SK-N-SH (cell line): ENCODE data around the gene NTRK3. TPM values are rescaled to one million over a fixed set of nuclear protein-coding genes. Genes with fewer than 3 reads are reported as not detected.

ENCODE experiments used
- CTCF ChIA-PET: fragments of 300-600, 350-600 bp; formaldehyde crosslinking; extraction: SDS; loops from one replicate; lab custom pipeline; 2021; lab: Yijun Ruan, JAX
- POLR2A ChIA-PET: fragments of 350-600 bp; sonication (Branson Sonifier 250); formaldehyde crosslinking; extraction: SDS; loops from one replicate; lab custom pipeline; 2020; ENCODE audit warnings: antibody characterized with exemption, inconsistent platforms; lab: Yijun Ruan, JAX
- DNase-seq: peaks from one replicate; pipeline ENCODE4 v3.0.0; 2012
- H2AFZ ChIP-seq: fragments of 200-600 bp; sonication (generic); 2 replicates; pipeline ENCODE4 v1.8.1; 2016; ENCODE audit warnings: antibody characterized with exemption, mild to moderate bottlenecking, low read depth
- H3F3A ChIP-seq: fragments of 200-600 bp; sonication (generic); replicated peaks from 2 replicates; pipeline ENCODE3; 2016; ENCODE audit warnings: antibody characterized with exemption, mild to moderate bottlenecking; ENCODE audit not compliant: insufficient read depth
- H3K27ac ChIP-seq, 2 experiments: fragments of 200-500 bp in 1 of 2; fragments of 200-600 bp in 1 of 2; sonication (Bioruptor generic) in 1 of 2; sonication (generic), shearing (Covaris generic) in 1 of 2; 2 replicates each; pipeline versions ENCODE4 v1.5.1 to v1.6.1; 2014 to 2016; ENCODE audit warnings: low read depth in 2 of 2, inconsistent platforms in 1 of 2, low read length in 1 of 2, mild to moderate bottlenecking in 1 of 2, mixed read lengths in 1 of 2
- H3K27me3 ChIP-seq: fragments of 200-600 bp; sonication (generic), shearing (Covaris generic); 2 replicates; pipeline ENCODE4 v1.6.1; 2016; ENCODE audit warnings: mixed run types; ENCODE audit not compliant: insufficient read depth
- H3K36me3 ChIP-seq, 2 experiments: fragments of 200-500 bp in 1 of 2; fragments of 200-600 bp in 1 of 2; sonication (Bioruptor generic) in 1 of 2; sonication (generic) in 1 of 2; replicated peaks in 1 of 2; 2 replicates each; pipeline versions ENCODE3 to v1.5.1; 2014 to 2016; ENCODE audit warnings: low read length in 1 of 2, mild to moderate bottlenecking in 1 of 2; ENCODE audit not compliant: insufficient read depth in 2 of 2, control insufficient read depth in 1 of 2
- H3K4me1 ChIP-seq, 2 experiments: fragments of 200-500 bp in 1 of 2; fragments of 200-600 bp in 1 of 2; sonication (Bioruptor generic) in 1 of 2; sonication (generic), shearing (Covaris generic) in 1 of 2; 2 replicates each; pipeline versions ENCODE4 v1.5.1 to v1.6.1; 2014 to 2016; ENCODE audit warnings: low read depth in 1 of 2, low read length in 1 of 2, mixed run types in 1 of 2; ENCODE audit not compliant: insufficient read depth in 2 of 2, control insufficient read depth in 1 of 2
- H3K4me2 ChIP-seq: fragments of 200-600 bp; sonication (generic), shearing (Covaris generic); 2 replicates; pipeline ENCODE4 v1.6.1; 2017; ENCODE audit warnings: mixed run types
- H3K4me3 ChIP-seq, 2 experiments: fragments of 200-500 bp in 1 of 2; fragments of 200-600 bp in 1 of 2; sonication (Bioruptor generic) in 1 of 2; sonication (generic), shearing (Covaris generic) in 1 of 2; 2 replicates each; pipeline versions ENCODE4 v1.5.1 to v1.8.1; 2014 to 2016; ENCODE audit warnings: low read depth in 2 of 2, inconsistent platforms in 1 of 2, low read length in 1 of 2, mild to moderate bottlenecking in 1 of 2, mixed read lengths in 1 of 2, moderate library complexity in 1 of 2
- H3K79me2 ChIP-seq: fragments of 200-600 bp; sonication (generic); 2 replicates; pipeline ENCODE4 v1.8.1; 2017; ENCODE audit warnings: mild to moderate bottlenecking; ENCODE audit not compliant: insufficient read depth
- H3K9ac ChIP-seq: fragments of 200-600 bp; sonication (generic); 2 replicates; pipeline ENCODE4 v1.6.1; 2017; ENCODE audit warnings: mixed run types
- H3K9me2 ChIP-seq: fragments of 200-600 bp; sonication (generic); 2 replicates; pipeline ENCODE4 v1.6.1; 2017; ENCODE audit warnings: mixed run types
- H3K9me3 ChIP-seq: fragments of 200-600 bp; sonication (generic); 2 replicates; pipeline ENCODE4 v1.6.1; 2017; ENCODE audit warnings: mixed run types, mild to moderate bottlenecking, moderate library complexity
- H4K20me1 ChIP-seq: fragments of 200-600 bp; sonication (generic); 2 replicates; pipeline ENCODE4 v1.6.1; 2017; ENCODE audit warnings: mild to moderate bottlenecking, mixed run types; ENCODE audit not compliant: insufficient read depth
- EP300 ChIP-seq, 2 experiments: IDR thresholded peaks; 2 replicates each; pipeline versions ENCODE4 v1.4.0 to v1.6.1; 2012; ENCODE audit warnings: borderline replicate concordance in 1 of 2, low read depth in 1 of 2, low read length in 1 of 2
- EZH2phosphoT487 ChIP-seq: fragments of 200-600 bp; sonication (generic); IDR thresholded peaks from 2 replicates; pipeline ENCODE4 v1.6.1; 2017; ENCODE audit warnings: low read depth, mixed run types, mild to moderate bottlenecking, antibody characterized with exemption, moderate library complexity, borderline replicate concordance
- FOSL2 ChIP-seq: IDR thresholded peaks from 2 replicates; pipeline ENCODE4 v1.4.0; 2012; ENCODE audit warnings: low read depth, mild to moderate bottlenecking, moderate library complexity, borderline replicate concordance
- FOXJ3 ChIP-seq: sonication (generic); formaldehyde crosslinking; IDR thresholded peaks from 2 replicates; pipeline ENCODE4 v1.5.1; 2020; ENCODE audit warnings: mild to moderate bottlenecking, missing genetic modification reagents
- MAX ChIP-seq: IDR thresholded peaks from 2 replicates; pipeline ENCODE4 v1.4.0; 2012; ENCODE audit warnings: low read depth
- MEF2A ChIP-seq: IDR thresholded peaks from 2 replicates; pipeline ENCODE4 v1.4.0; 2012; ENCODE audit warnings: low read depth, borderline replicate concordance
- POLR2AphosphoS5 ChIP-seq: IDR thresholded peaks from 2 replicates; pipeline ENCODE4 v1.6.1; 2012; ENCODE audit warnings: low read depth, low read length
- SIN3A ChIP-seq: IDR thresholded peaks from 2 replicates; pipeline ENCODE4 v1.6.1; 2012; ENCODE audit warnings: low read depth, mild to moderate bottlenecking, low read length, moderate library complexity, borderline replicate concordance
- TAF1 ChIP-seq: IDR thresholded peaks from 2 replicates; pipeline ENCODE4 v1.6.1; 2012; ENCODE audit warnings: low read depth, mild to moderate bottlenecking, low read length, moderate library complexity, borderline replicate concordance
- TCF12 ChIP-seq: IDR thresholded peaks from 2 replicates; pipeline ENCODE4 v1.4.0; 2012
- ZBTB33 ChIP-seq: IDR thresholded peaks from 2 replicates; pipeline ENCODE4 v1.4.0; 2012; ENCODE audit warnings: low read depth, borderline replicate concordance
- WGBS: methylation state at CpG from one replicate; pipeline ENCODE4 v1.1.6; 2017; ENCODE audit warnings: low lambda C conversion rate; 5-methylcytosine and 5-hydroxymethylcytosine counted together
- polyA plus RNA-seq, 3 experiments: library from polyadenylated mRNA; depleted of rRNA; stranded (reverse); fragments of >200 nt; gene quantifications; 2 replicates each; pipeline ENCODE4 v1.2.3, GENCODE V29; 2012

The NTRK3 gene
- polyA plus RNA-seq, 1 of the 3 experiments (the other 2 are of a cell fraction) = 2.6 TPM

GRCh38 chr15:88269356-88270062 is 13.0 kb upstream of the NTRK3 start:
- WGBS = 22% methylated on average over 2 of the region's 4 CpGs
- Histone ChIP-seq H3K9ac (no peak overlapping the region), H3K79me2 (no peaks in the 10 kb centered on the region), H3K36me3 (no peaks in the 10 kb centered on the region), H4K20me1 (no peaks in the 10 kb centered on the region), H3K9me3 (no peaks in the 10 kb centered on the region), H3K4me1 (no peaks in the 10 kb centered on the region), H2AFZ (no peak overlapping the region), H3K9me2 (no peaks in the 10 kb centered on the region), H3K4me3 (no peak overlapping the region)
- no peak for DNase-seq
- CTCF ChIA-PET = interaction anchor here (0.5 to 9.7 kb wide), 4 partner anchors 10 to 236 kb away, joined by 3 to 103 read pairs (median 4); no protein-coding TSS in a partner anchor
- TF ChIP-seq POLR2AphosphoS5 = no peak
- TF ChIP-seq MEF2A = no peak
- no peak for TF ChIP-seq FOSL2
- no peak for TF ChIP-seq TCF12
- TF ChIP-seq, all 33 proteins: peak for 0
- Histone ChIP-seq H3K27me3 (0 out of 2 replicates have a peak, but pooled peaks cover 4% of the 10 kb centered on the region), H3F3A (no peaks in the 10 kb centered on the region), H3K4me2 (no peak overlapping the region), H3K27ac (no peak overlapping the region)
- POLR2A ChIA-PET = no interaction called here

GRCh38 chr15:88267720-88268119 is 11.2 kb upstream of the NTRK3 start:
- Histone ChIP-seq H3K4me2 (no peak overlapping the region), H3K27me3 (peaks cover 11% of the 10 kb centered on the region; the same call in 1 of the 2 replicates), H3K4me3 (no peak overlapping the region), H3K9ac (no peak overlapping the region), H3K4me1 (no peaks in the 10 kb centered on the region), H3K79me2 (no peaks in the 10 kb centered on the region), H3K36me3 (no peaks in the 10 kb centered on the region), H3K9me3 (no peaks in the 10 kb centered on the region), H2AFZ (no peak overlapping the region), H3K27ac (no peak overlapping the region), H3F3A (no peaks in the 10 kb centered on the region), H3K9me2 (no peaks in the 10 kb centered on the region), H4K20me1 (no peaks in the 10 kb centered on the region)
- POLR2A ChIA-PET = no interaction called here
- no peak for DNase-seq
- CTCF ChIA-PET = interaction anchor here (0.9 to 9.7 kb wide), 3 partner anchors 20 to 663 kb away, joined by 3 to 103 read pairs (median 5); no protein-coding TSS in a partner anchor
- 65% methylated on average over 5 of the region's 5 CpGs for WGBS
- no peak for TF ChIP-seq EZH2phosphoT487
- no peak for TF ChIP-seq FOXJ3 (CRISPR knock-in tag)
- TF ChIP-seq MAX = no peak
- TF ChIP-seq SIN3A = no peak
- TF ChIP-seq ZBTB33 = no peak
- TF ChIP-seq EP300 (IDR thresholded peaks at IDR 0.05; ENCODE audit: borderline replicate concordance in 1 of 2, low read depth in 1 of 2, low read length in 1 of 2) = no peak
- no peak for TF ChIP-seq TAF1
- no peak for TF ChIP-seq MEF2A
